OCI-LY3 (cell line): ENCODE results near the gene ZNF91.

Source experiments
- EZH2phosphoT487 ChIP-seq: fragments of 200-600 bp; shearing (Covaris generic); IDR thresholded peaks from 2 replicates; pipeline ENCODE4 v1.6.1; 2018; ENCODE audit warnings: antibody characterized with exemption, mixed run types, low read depth
- TF ChIP-seq, protein P1 (sequence below): fragments of 200-600, 300-600 bp; sonication (generic); IDR thresholded peaks from 2 replicates; pipeline ENCODE4 v1.5.1; 2014; ENCODE audit warnings: antibody characterized with exemption, low read length, low read depth

DNA sequence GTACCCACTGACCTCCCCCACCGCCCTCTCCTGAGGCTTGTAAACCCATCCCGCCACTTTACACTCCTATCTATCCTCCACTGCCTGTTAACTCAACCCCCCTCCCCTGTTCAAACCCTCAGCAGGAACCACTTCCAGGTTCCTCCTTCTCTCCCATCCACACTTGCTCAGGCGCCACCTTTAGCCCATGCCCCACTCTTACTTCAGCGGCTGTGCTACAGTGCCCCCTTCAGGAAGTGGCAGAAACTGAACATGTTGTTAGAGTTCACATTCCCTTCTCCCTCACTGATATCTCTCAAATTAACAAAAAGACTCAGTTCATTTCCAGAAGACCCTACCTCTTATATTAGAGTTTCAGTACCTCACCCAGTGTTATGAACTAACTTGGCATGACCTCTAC lies 49.4 kb downstream of the ZNF91 start:
- TF ChIP-seq, protein P1, sequence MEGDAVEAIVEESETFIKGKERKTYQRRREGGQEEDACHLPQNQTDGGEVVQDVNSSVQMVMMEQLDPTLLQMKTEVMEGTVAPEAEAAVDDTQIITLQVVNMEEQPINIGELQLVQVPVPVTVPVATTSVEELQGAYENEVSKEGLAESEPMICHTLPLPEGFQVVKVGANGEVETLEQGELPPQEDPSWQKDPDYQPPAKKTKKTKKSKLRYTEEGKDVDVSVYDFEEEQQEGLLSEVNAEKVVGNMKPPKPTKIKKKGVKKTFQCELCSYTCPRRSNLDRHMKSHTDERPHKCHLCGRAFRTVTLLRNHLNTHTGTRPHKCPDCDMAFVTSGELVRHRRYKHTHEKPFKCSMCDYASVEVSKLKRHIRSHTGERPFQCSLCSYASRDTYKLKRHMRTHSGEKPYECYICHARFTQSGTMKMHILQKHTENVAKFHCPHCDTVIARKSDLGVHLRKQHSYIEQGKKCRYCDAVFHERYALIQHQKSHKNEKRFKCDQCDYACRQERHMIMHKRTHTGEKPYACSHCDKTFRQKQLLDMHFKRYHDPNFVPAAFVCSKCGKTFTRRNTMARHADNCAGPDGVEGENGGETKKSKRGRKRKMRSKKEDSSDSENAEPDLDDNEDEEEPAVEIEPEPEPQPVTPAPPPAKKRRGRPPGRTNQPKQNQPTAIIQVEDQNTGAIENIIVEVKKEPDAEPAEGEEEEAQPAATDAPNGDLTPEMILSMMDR = peak; percentile 13; the same call in 1 of the 2 replicates
- no peak for TF ChIP-seq EZH2phosphoT487
